OCI-LY3 (cell line): ENCODE measurements around the gene MARK2.

Experiments
- CTCF ChIP-seq: fragments of 200-600, 300-600 bp; sonication (generic); IDR thresholded peaks from 2 replicates; pipeline ENCODE4 v1.5.1; 2014; ENCODE audit warnings: antibody characterized with exemption, low read length, low read depth
- EZH2phosphoT487 ChIP-seq: fragments of 200-600 bp; shearing (Covaris generic); IDR thresholded peaks from 2 replicates; pipeline ENCODE4 v1.6.1; 2018; ENCODE audit warnings: antibody characterized with exemption, mixed run types, low read depth

- TF ChIP-seq EZH2phosphoT487, result no peak
- TF ChIP-seq CTCF, result no peak
These were observed 1.2 kb upstream of the MARK2 start for GRCh38 chr11:63837739-63838138.
